Measurements from ENCODE around the gene RGS4. TPM values are rescaled to one million over a fixed set of nuclear protein-coding genes. Genes with fewer than 3 reads are reported as not detected.

The RGS4 gene
- polyA plus RNA-seq, 3 donors, result not detected

GRCh38 chr1:163056831-163057230 lies 12.3 kb upstream of the RGS4 start:
- Histone ChIP-seq H3K4me2 (replicated peaks; ENCODE audit: extremely low read depth, low read length, poor library complexity, severe bottlenecking) (no peak overlapping the region), H3K4me1 (ENCODE audit: control insufficient read depth in 1 of 2, insufficient read depth in 2 of 2, low read length in 2 of 2) (no peaks in the 10 kb centered on the region), H3K79me2 (ENCODE audit: insufficient read depth, low read length) (no peaks in the 10 kb centered on the region), H4K20me1 (ENCODE audit: insufficient read depth, low read length) (no peaks in the 10 kb centered on the region), H3K9ac (ENCODE audit: insufficient read depth, low read length, poor library complexity, severe bottlenecking) (no peak overlapping the region), H3K9me3 (replicated peaks in 1 of 2; ENCODE audit: control insufficient read depth in 1 of 2, insufficient read depth in 1 of 2, low read length in 2 of 2) (no peaks in the 10 kb centered on the region), H3K27me3 (ENCODE audit: control insufficient read depth in 2 of 2, insufficient read depth in 2 of 2, low read length in 2 of 2) (no peaks in the 10 kb centered on the region), H3K4me3 (replicated peaks in 1 of 3; ENCODE audit: low read depth in 2 of 3, low read length in 3 of 3) (no peak overlapping the region), H3K27ac (ENCODE audit: low read depth in 1 of 2, low read length in 2 of 2) (no peak overlapping the region), H2AFZ (ENCODE audit: insufficient read depth, low read depth, low read length, poor library complexity, severe bottlenecking) (no peak overlapping the region), H3K36me3 (replicated peaks in 1 of 2; ENCODE audit: control insufficient read depth in 1 of 2, insufficient read depth in 2 of 2, low read length in 2 of 2) (no peaks in the 10 kb centered on the region)
- Mint-ChIP-seq H3K4me3 (no peak overlapping the region), H3K9me3 (peaks cover 0 to 2% (median 0%) of the 10 kb centered on the region in 7 donors), H3K36me3 (no peaks in the 10 kb centered on the region), H3K27ac (no peak overlapping the region), H3K4me1 (no peaks in the 10 kb centered on the region), H3K27me3 (ENCODE audit: low read depth in 3 of 3) (peaks cover 2 to 3% (median 2%) of the 10 kb centered on the region in 3 donors)
- intact Hi-C loops (cut with micrococcal nuclease), result no loop called here
- TF ChIP-seq CTCF (IDR thresholded peaks at IDR 0.05), result no peak
- DNase-seq, result no peak

GRCh38 chr1:163060343-163061007 lies 8.7 kb upstream of the RGS4 start:
- no peaks in the 10 kb centered on the region for H3K4me1 ChIP-seq (ENCODE audit: control insufficient read depth in 1 of 2, insufficient read depth in 2 of 2, low read length in 2 of 2)
- Mint-ChIP-seq H3K9me3 (peaks cover 0 to 2% (median 0%) of the 10 kb centered on the region in 7 donors), H3K36me3 (no peaks in the 10 kb centered on the region), H3K4me1 (no peaks in the 10 kb centered on the region), H3K4me3 (no peak overlapping the region), H3K27ac (no peak overlapping the region), H3K27me3 (ENCODE audit: low read depth in 3 of 3) (peaks cover 2 to 4% (median 2%) of the 10 kb centered on the region in 3 donors)
- no peaks in the 10 kb centered on the region for H3K27me3 ChIP-seq (ENCODE audit: control insufficient read depth in 2 of 2, insufficient read depth in 2 of 2, low read length in 2 of 2)
- H3K36me3 ChIP-seq (replicated peaks in 1 of 2; ENCODE audit: control insufficient read depth in 1 of 2, insufficient read depth in 2 of 2, low read length in 2 of 2), result no peaks in the 10 kb centered on the region
- H4K20me1 ChIP-seq (ENCODE audit: insufficient read depth, low read length), result no peaks in the 10 kb centered on the region
- H3K79me2 ChIP-seq (ENCODE audit: insufficient read depth, low read length), result no peaks in the 10 kb centered on the region
- H3K9ac ChIP-seq (ENCODE audit: insufficient read depth, low read length, poor library complexity, severe bottlenecking), result no peak overlapping the region
- H3K9me3 ChIP-seq (replicated peaks in 1 of 2; ENCODE audit: control insufficient read depth in 1 of 2, insufficient read depth in 1 of 2, low read length in 2 of 2), result no peaks in the 10 kb centered on the region
- intact Hi-C loops (cut with micrococcal nuclease), result no loop called here
- H3K4me3 ChIP-seq (replicated peaks in 1 of 3; ENCODE audit: low read depth in 2 of 3, low read length in 3 of 3), result no peak overlapping the region
- WGBS (ENCODE audit: insufficient coverage), result no CpG with 5 or more reads among the region's 1 CpG
- no peak for TF ChIP-seq CTCF (IDR thresholded peaks at IDR 0.05)
- H3K4me2 ChIP-seq (replicated peaks; ENCODE audit: extremely low read depth, low read length, poor library complexity, severe bottlenecking), result no peak overlapping the region
- H3K27ac ChIP-seq (ENCODE audit: low read depth in 1 of 2, low read length in 2 of 2), result no peak overlapping the region
- no peak overlapping the region for H2AFZ ChIP-seq (ENCODE audit: insufficient read depth, low read depth, low read length, poor library complexity, severe bottlenecking)
- DNase-seq, result no peak

All from CD14-positive monocyte (primary cell).